HTERT RPE-1 (cell line): ENCODE data around the gene CRISP1.
"Not testable (repeated sequence)": the region's sequence is repeated elsewhere in the genome, so short reads cannot be mapped to it uniquely, and the experiment has no call there.

Experiments used
- in situ Hi-C: fragments of 300-500 bp; cut with MboI; formaldehyde crosslinking; loops from 4 replicates; pipeline ENCODE4 v1.14.3; 2020; ENCODE audit warnings: low sequenced_read_pairs

CRISP1 gene

DNA sequence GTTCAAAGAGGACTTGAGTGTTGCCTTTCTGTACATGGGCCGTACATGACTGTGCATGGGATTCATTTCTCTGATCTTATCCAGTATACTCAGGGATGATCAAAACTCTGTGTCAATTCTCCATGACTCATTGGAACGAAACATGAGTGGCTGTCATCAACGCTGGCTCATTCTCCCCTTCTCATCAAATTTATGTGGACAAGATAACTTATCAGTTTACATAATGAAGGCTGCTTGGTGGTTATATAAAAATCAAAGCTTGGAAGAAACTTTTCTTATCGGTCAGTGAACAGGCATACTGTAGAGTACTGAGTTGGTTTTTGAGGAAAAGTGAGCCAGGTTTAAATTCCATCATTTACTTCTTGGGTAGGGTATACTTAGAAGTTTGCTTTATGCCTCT is 24.9 kb downstream of the CRISP1 start:
- in situ Hi-C loops = no loop called here

DNA sequence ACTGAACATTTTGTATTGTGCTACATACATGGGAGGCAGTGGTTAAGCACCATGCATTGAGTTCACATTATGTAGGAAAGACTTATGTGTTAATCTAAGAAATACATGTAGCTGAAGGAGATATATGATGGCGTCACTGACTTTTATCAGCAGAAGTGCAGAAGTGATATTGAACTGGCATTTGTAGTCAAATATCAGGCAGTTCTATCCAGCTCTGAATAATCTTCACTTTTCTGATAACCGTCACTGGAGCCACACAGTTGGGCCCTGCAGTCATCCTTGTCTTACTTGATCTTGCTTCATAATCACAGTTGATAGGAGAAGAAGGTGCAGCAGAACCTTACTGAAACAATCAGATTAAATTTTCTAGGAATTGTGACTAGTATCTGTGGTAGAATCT is 26.4 kb downstream of the CRISP1 start:
- in situ Hi-C loops = no loop called here

DNA sequence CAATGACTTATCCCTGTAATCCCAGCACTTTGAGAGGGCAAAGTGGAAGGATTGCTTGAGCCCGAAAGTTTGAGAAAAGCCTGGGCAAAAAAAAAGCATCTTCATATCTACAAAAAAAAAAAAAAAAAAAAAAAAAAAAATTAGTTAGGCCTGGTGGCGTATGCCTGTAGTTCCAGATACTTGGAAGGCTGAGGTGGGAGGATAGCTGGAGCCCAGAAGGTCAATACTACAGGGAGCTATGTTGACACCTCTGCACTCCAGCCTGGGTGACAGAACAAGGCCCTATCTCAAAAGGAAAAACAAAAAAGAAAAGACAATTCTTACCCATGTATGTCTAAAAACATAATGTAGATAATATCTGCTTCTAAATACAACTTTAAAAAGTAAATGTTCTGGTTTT is 27.2 kb downstream of the CRISP1 start:
- in situ Hi-C loops = no loop called here

DNA sequence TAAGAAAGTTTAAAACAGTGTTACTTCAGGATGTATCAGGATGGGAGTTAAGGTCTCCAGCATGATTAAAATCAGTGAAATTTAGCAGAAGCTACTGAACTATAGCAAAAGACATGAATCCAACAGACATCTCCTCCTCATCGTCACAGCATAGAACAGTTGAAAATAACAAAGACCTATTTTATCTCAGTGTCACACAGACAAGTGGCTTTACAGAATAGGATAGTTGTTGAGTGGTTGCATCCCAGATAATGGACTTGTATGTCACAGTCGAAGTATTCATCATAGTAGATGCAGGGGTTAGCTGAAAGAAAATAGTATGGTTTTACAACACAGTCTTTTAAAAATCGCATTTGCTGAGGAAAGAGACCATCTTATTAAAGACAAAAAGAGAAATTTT is 31.2 kb downstream of the CRISP1 start:
- in situ Hi-C loops = no loop called here

DNA sequence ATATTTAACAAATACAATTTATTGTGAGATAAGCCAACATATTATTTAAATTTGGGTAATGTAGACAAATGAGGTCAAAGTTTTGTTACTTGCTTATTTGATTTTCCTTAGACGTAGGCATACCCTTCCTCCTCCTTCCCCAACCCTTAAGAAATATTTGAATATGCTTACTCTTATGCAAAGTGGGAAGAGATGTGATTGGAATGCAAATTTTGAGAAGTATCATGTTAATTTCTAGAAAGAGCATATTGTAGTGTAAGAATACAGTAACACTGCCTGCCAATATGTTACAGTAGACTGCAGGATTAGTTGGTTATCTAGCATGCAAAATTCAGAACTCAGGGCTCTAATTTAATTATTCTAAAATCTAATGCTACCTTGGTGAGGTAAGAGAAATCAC is 32.9 kb downstream of the CRISP1 start:
- in situ Hi-C loops = no loop called here

DNA sequence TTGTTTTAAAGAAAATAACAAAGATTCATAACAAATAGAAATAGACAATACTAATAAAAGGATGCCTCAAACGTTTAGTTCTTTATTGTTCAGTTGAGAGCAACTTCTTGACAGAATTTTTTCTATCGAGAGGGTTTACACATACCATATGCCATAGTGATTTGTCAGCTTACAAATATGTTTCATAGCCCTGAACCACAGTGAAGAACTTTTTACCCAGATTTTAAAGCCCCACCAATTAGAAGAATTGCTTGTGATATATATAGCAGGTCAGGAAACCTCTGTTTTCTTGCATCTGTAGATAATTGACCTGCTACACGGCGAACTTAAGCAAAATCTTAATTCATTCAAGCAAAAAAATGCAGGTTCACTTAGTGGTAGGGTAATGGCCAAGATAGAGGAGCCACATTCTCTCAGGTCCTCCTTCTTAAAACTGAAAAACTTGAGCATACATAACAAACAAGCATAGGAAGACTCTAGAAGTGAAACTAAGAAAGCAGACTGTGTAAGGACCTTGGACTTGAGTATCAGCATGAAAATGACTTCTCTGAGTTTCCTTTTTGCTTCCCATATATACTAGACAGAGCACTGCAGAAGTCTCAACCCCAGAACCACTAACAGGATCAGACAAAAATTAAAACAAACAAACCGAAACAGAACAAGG is 39.5 kb downstream of the CRISP1 start:
- in situ Hi-C loops = no loop called here

DNA sequence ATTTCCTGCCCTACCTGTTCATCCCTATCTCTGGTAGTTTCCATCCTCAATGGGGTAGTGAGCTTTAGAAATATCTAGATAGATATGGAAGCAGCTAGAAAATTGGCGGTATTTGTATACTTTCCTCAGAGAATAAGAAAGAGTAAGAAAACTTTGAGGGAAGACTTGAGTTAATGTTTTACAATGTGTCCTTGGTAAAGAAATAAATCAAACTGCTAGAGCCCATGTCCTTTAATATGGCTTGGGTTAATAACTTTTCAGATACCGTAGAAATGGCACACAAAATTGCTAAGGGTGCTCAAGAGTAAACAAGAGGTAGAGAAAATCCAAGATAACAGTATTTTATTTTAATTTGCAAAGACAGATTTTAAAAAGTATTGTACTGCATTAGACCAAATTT is 51.2 kb downstream of the CRISP1 start:
- in situ Hi-C loops = no loop called here

DNA sequence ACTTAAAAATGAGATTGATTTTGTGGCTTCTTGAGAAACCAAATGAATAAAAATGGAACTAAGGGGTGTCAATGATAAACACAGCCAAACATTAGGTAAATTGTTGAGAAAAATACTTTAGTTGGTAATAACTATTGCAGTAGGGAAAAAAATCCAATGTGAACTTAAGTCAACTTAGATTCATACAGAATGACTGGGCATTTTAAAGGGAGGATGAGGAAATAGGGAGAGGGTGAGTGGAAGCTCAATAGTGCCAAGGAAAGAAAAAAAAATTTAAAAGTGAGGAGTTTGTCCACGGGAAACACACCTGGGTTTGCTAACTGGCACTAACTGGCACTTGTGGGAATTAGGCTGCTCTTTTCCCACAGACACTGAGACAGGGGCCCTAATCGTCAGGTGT is 53.1 kb downstream of the CRISP1 start:
- in situ Hi-C loops = no loop called here

DNA sequence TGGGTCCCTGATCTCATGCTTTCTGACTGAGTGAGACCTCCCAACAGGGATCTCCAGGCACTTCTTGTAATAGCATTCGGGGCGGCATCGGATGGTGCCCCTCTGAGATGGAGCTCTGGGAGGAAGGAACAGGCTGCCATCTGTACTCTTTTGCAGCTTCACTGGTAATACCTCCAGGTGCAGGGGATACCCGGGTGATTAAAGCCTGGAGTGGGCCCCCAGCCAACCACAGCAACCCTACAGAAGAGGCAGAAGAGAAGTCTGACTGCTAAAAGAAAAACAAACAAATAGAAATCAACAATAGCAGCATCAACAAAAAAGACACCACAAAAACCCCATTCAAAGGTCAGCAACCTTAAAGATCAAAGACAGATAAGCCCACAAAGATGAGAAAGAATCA is 60.2 kb downstream of the CRISP1 start:
- in situ Hi-C loops = no loop called here

DNA sequence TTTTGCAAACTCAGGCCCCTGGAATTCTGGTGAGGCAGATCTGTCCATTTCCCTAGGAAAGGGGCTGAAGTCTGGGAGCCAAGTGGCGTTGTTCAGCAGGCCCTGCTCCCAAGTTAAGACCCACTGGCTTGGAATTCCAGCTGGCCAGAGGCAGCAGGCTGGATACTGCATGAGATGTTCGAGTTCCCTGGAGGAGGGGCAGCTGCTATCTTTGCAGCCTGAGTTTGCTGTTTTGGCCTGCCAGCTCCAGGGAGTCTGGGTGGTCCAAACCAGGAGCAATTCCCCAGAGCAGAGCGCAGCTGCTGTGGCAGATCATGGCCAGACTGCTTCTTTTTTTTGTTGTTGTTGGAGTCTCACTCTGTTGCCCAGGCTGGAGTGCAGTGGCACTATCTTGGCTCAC is 61.1 kb downstream of the CRISP1 start:
- in situ Hi-C loops = no loop called here

DNA sequence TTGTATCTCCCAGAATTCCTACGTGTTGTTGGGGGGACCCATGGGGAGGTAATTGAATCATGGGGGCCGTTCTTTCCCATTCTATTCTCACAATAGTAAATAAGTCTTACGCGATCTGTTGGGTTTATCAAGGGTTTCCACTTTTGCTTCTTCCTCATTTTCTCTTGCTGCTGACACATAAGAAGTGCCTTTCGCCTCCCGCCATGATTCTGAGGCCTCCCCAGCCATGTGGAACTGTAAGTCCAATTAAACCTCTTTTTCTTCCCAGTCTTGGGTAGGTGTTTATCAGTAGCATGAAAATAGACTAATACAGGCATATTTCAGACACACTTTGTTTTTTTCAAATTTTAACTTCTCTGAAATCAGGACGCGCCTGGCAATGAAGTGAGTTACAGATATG is 64.8 kb downstream of the CRISP1 start:
- in situ Hi-C loops = no loop called here

DNA sequence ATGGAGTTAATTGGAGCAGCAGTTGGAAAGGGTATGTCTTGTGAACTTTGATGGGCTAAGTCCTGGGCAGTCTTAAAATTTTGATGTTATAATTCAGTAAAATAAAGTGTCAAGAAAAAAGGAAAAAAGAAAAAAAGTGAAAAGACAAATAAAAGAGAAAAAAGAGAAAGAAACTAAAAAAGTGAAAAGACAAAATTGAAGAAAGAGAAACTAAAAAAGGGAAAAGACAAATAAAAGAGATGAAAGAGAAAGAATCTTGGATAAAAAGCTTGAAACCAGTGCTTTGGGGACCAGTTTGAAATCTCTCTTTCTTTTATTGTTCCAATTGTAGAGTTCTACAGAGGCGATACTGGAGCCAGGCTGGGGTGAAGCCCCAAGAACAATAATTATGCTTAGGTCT is 67.2 kb downstream of the CRISP1 start:
- in situ Hi-C loops = no loop called here

DNA sequence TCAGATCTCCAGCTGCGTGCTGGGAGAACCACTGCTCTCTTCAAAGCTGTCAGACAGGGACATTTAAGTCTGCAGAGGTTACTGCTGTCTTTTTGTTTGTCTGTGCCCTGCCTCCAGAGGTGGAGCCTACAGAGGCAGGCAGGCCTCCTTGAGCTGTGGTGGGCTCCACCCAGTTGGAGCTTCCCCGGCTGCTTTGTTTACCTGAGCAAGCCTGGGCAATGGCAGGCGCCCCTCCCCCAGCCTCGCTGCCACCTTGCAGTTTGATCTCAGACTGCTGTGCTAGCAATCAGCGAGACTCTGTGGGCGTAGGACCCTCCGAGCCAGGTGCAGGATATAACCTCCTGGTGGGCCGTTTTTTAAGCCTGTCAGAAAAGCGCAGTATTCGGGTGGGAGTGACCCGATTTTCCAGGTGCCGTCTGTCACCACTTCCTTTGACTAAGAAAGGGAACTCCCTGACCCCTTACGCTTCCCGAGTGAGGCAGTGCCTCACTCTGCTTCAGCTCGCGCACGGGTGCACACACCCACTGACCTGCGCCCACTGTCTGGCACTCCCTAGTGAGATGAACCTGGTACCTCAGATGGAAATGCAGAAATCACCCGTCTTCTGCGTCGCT is 69.4 kb downstream of the CRISP1 start:
- in situ Hi-C loops = not testable (repeated sequence)

DNA sequence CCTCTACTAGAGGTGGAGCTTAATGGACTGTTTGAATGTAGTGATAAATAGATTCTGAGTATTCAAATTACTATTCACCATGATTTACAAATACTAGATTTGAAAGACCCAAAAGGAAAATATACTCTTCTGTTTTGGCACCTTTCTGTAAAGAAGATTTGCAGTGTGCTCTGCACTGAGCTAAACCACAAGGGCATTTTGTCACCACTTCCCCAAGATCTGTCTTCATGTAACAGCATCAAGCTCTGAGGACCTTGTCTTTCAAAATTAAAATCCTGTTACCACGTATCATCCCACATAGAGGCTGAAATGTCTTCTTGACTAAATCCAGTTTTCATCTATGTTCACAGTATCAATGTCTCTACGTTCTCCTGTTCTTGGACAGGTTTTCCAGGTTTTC is 76.0 kb downstream of the CRISP1 start:
- in situ Hi-C loops = no loop called here

DNA sequence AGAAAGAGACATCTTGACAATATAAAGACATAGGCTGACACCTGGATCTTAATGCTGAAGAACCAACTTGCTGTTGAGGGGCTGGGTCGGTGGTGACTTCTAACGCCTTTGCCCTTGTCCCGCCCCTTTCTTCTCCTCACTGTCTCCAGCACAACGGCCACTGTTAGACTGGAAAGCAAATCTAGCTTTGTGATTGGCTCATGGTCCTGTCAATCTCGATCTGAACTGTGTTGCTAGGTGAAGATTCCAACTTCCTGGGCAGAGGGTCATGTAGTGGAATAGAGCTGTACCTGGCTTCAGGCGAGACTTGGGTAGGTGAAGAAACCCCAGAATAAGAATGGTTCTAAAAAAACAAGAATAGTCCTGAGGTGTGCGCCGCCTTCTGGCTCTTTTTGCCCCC is 79.2 kb downstream of the CRISP1 start, which contains the start of gene PGK2:
Gene PGK2, minus strand, starts transcription at position 110 of the 400 bp plus-strand sequence. Its CDS starts 98 bp downstream, at position 12.
- in situ Hi-C loops = no loop called here

DNA sequence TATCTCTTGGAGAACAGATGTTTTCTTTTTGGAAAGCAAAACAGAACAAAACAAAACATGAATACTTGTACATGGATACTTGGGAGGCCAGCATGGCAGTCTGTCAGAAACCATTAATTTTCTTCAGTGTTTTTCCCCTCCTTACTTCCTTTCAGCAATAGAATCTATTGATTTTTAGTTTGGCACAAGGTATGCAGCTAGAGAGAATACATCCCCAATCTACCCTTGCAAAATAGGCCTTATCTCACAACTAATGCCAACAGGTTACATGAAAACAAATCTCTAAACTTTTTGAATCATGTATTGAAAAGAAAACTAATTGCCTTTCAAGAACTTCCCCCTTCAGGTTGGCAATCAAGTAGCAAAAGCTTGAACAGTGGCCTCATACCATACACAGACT is 82.1 kb downstream of the CRISP1 start:
- in situ Hi-C loops = no loop called here
